Psoas muscle (tissue), 8 donors: Measurements from ENCODE around the gene TAAR8. TPM values are rescaled to one million over a fixed set of nuclear protein-coding genes. Genes with fewer than 3 reads are reported as not detected.

ENCODE experiments used
- ATAC-seq, 4 donors: fragments of 200-7000 bp; cut with Tn5 transposase; one replicate each; pipeline ENCODE4 v1.9.1; 2020; ENCODE audit warnings: moderate library complexity in 3 of 4, mild to moderate bottlenecking in 2 of 4
- DNase-seq, 2 donors: peaks; one replicate each; pipeline ENCODE4 v3.0.0-alpha.2; 2020
- H3K27ac ChIP-seq: fragments of 200-600 bp; one replicate; pipeline ENCODE4 v1.8.0; 2022
- H3K27me3 ChIP-seq, 3 donors: fragments of 200-600 bp in 1 of 3; one replicate each; pipeline versions ENCODE4 v1.6.1 to v1.8.0; 2013 to 2022; ENCODE audit warnings: low read length in 2 of 3, mild to moderate bottlenecking in 2 of 3, moderate library complexity in 1 of 3; ENCODE audit not compliant: insufficient read depth in 3 of 3
- H3K36me3 ChIP-seq, 2 donors: fragments of 200-600 bp in 1 of 2; one replicate each; pipeline versions ENCODE4 v1.6.1 to v1.8.0; 2013 to 2022; ENCODE audit warnings: low read depth in 1 of 2, mild to moderate bottlenecking in 1 of 2, moderate library complexity in 1 of 2; ENCODE audit not compliant: insufficient read depth in 1 of 2
- H3K4me1 ChIP-seq: fragments of 200-600 bp; one replicate; pipeline ENCODE4 v1.8.0; 2022
- H3K4me3 ChIP-seq: fragments of 200-600 bp; one replicate; pipeline ENCODE4 v1.8.0; 2022; ENCODE audit warnings: mild to moderate bottlenecking
- H3K9me3 ChIP-seq: fragments of 200-600 bp; one replicate; pipeline ENCODE4 v1.8.0; 2022
- CTCF ChIP-seq: fragments of 200-600 bp; IDR thresholded peaks from one replicate; pipeline ENCODE4 v1.8.0; 2022; ENCODE audit warnings: antibody characterized with exemption
- WGBS, 3 donors: extraction: QIAGEN DNeasy Blood & Tissue Kit; methylation state at CpG; one replicate each; pipeline versions ENCODE4 v1.1.6 to v1.1.7; 2013; 5-methylcytosine and 5-hydroxymethylcytosine counted together
- intact Hi-C, 2 donors: fragments of 100-400 bp; cut with DNase I; formaldehyde crosslinking; loops; one replicate each; pipeline versions ENCODE4 v1.11.0 to v1.14.2; 2022
- polyA plus RNA-seq, 3 donors: library from polyadenylated mRNA; stranded (reverse); fragments of 200-250 nt; gene quantifications; one replicate each; pipeline ENCODE4 v1.2.3, GENCODE V29; 2013
- total RNA-seq, 4 donors: library from RNA; stranded (reverse); fragmentation: NEBNext Ultra II Directional in 2 of 4; extraction: Animal tissue kit (Norgen Biotek cat#: 25700) in 2 of 4; gene quantifications; one replicate each; pipeline versions ENCODE4 v1.2.1 to v1.2.4, GENCODE V29; 2021 to 2023
- donor health status: healthy with polysubstance abuse.
- donor health status: DM: no; HTN: no; CAD: no; lungs with moderate emphysema.
- donor health status: Bipolar disorder and iron deficiency.
- donor health status: healthy.
- donor health status: DM: yes; HTN: yes; CAD: no.
- donor health status: DM: no; HTN: no; CAD: no.
- donor health status: DM: no; HTN: no; CAD: no.
- donor health status: DM: yes; HTN: yes; CAD: no.

TAAR8 gene
- total and polyA plus RNA-seq, 7 donors = not detected

- 1% methylated on average over 65 to 67 of the region's 67 CpGs for WGBS, 3 donors
- Histone ChIP-seq H3K4me3 (peak within 1 kb of the TSS; percentile 96), H3K4me1 (peaks cover 41% of the 10 kb centered on the region), H3K27ac (peak within 1 kb of the TSS; percentile 85), H3K9me3 (no peaks in the 10 kb centered on the region), H3K27me3 (no peaks in the 10 kb centered on the region), H3K36me3 (peaks cover 0 to 5% of the 10 kb centered on the region in 2 donors)
- peak; percentile 96 to 99 (median 98) for ATAC-seq
- no peak for TF ChIP-seq CTCF
- intact Hi-C loops = no loop called here
- DNase-seq = peak; percentile 91 to 95
Measured at GRCh38 chr6:132512638-132513632, 39.5 kb upstream of the TAAR8 start, which contains the start of gene STX7. STX7 (minus strand) TSS chr6:132513116; CDS start chr6:132503530, 9,586 bp downstream.

- DNase-seq = no peak
- Histone ChIP-seq H3K4me3 (peak overlapping the region; percentile 96), H3K9me3 (no peaks in the 10 kb centered on the region), H3K36me3 (no peaks in the 10 kb centered on the region), H3K27ac (peak overlapping the region; percentile 85), H3K27me3 (no peaks in the 10 kb centered on the region), H3K4me1 (peaks cover 41% of the 10 kb centered on the region)
- ATAC-seq = no peak
- 56 to 61% (median 59%) methylated on average over 3 of the region's 3 CpGs for WGBS, 3 donors
- intact Hi-C loops = no loop called here
- TF ChIP-seq CTCF = no peak
Measured at GRCh38 chr6:132513831-132514545, 38.5 kb upstream of the TAAR8 start.

- H3K27ac ChIP-seq = no peak overlapping the region
- no peaks in the 10 kb centered on the region for H3K27me3 ChIP-seq
- H3K4me3 ChIP-seq = no peak overlapping the region
- peaks cover 36% of the 10 kb centered on the region for H3K4me1 ChIP-seq
- no peak for TF ChIP-seq CTCF
- intact Hi-C loops = no loop called here
- DNase-seq (no peak), ATAC-seq (no peak)
- WGBS, 3 donors = 46 to 55% (median 46%) methylated on average over 2 of the region's 2 CpGs
- H3K9me3 ChIP-seq = no peaks in the 10 kb centered on the region
- no peaks in the 10 kb centered on the region for H3K36me3 ChIP-seq
Measured at GRCh38 chr6:132515386-132515785, 37.1 kb upstream of the TAAR8 start.

GRCh38 chr6:132520953-132521352, 31.5 kb upstream of the TAAR8 start:
- TF ChIP-seq CTCF = no peak
- H3K4me1 ChIP-seq = no peaks in the 10 kb centered on the region
- H3K27ac ChIP-seq = no peak overlapping the region
- intact Hi-C loops = loop anchor here in 1 of 2 donors (10.0 kb wide), 1 partner anchor 264 kb away; no protein-coding TSS in a partner anchor
- H3K27me3 ChIP-seq = no peaks in the 10 kb centered on the region
- no peak for ATAC-seq
- H3K36me3 ChIP-seq = no peaks in the 10 kb centered on the region
- no peak for DNase-seq
- no peaks in the 10 kb centered on the region for H3K9me3 ChIP-seq
- WGBS, 3 donors = 50 to 72% (median 50%) methylated on average over 2 of the region's 2 CpGs
- H3K4me3 ChIP-seq = no peak overlapping the region
